GM18498 (cell line): ENCODE data around the gene ADIPOR1.
A peak's percentile ranks its signal among the peaks of the same experiment; 100 is the strongest.
"Not testable (repeated sequence)": the region's sequence is repeated elsewhere in the genome, so short reads cannot be mapped to it uniquely, and the experiment has no call there.

Source experiments
- ATAC-seq: cut with Tn5 transposase; IDR thresholded peaks from one replicate; pipeline ENCODE4 v1.9.1; 2021; ENCODE audit warnings: mild to moderate bottlenecking, moderate library complexity; ENCODE audit not compliant: unreplicated experiment

ADIPOR1 gene

DNA sequence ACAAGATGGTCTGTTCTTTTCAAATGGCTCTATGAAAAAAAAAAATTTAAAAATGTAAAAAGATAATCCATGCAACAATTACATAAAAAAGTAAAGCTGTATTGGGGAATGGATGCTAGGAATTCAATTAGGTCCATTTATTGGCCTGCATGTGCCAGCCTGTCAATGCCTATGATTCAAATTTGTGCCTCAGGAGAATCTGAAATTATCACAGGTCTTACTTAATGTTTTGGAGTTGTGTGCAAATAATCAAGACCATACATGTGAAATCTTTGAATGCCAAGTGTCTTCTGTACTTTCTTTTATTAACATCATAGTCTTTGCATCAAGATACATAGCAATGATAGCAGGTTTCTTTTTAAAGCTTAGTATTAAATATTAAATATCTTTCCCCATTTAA is 17.6 kb downstream of the ADIPOR1 start:
- no peak for ATAC-seq

DNA sequence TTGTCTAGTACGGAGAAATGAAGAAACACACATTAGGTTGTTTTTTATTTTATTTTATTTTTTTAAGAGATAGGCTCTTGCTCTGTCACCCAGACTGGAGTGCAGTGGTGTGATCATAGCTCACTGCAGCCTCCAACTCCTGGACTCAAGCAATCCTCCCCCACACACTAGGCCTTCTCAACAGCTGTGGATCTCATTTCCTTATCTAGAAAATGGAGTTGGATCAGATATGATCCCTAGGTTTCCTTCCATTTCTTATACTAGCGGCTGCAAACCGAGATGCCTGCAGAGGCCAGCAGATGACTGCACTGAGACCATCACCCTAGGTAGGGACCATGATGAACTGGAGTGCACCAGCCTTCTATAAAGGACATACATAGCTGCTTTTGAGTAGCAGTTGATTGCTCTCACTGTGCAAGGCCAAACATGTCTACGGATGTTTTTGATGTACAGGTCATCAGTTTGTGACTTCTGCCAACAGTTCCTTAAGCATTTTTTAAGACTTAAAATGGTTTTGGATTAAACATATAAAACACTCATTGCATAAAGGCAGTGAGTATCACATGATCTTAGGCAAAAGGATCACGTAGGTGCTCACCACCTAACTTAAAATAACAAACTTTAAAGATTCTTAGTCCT is 19.7 kb downstream of the ADIPOR1 start:
- ATAC-seq = no peak

DNA sequence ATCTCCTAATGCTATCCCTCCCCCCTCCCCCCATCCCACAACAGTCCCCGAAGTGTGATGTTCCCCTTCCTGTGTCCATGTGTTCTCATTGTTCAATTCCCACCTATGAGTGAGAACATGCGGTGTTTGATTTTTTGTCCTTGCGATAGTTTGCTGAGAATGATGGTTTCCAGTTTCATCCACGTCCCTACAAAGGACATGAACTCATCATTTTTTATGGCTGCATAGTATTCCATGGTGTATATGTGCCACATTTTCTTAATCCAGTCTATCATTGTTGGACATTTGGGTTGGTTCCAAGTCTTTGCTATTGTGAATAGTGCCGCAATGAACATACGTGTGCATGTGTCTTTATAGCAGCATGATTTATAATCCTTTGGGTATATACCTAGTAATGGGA is 21.7 kb downstream of the ADIPOR1 start:
- not testable (repeated sequence) for ATAC-seq

DNA sequence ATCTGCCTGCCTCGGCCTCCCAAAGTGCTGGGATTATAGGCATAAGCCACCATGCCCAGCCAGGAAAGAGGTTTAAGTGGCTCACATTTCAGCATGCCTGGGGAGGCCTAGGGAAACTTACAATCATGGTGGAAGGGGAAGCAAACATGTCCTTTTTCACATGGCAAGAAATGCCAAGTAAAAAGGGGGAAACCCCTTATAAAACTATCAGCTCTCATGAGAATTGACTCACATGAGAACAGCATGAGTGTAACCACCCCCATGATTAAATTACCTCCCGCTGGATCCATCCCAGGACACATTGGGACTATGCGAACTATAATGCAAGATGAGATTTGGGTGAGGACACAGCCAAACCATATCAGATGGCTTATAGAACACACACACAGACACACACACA is 22.3 kb downstream of the ADIPOR1 start:
- ATAC-seq = no peak

DNA sequence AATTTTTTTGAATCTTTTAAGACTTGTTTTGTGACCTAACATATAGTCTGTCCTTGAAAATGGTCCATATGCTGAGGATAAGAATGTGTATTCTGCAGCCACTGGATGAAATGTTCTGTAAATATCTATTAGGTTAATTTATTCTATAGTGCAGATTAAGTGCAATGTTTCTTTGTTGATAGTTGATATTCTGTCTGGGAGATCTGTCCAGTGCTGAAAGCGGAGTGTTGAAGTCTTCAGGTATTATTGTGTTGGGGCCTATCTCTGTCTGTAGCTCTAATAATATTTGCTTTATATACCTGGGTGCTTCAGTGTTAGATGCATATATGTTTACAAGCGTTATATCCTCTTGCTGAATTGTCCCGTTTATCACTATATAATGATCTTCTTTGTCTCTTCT is 23.4 kb downstream of the ADIPOR1 start:
- no peak for ATAC-seq

DNA sequence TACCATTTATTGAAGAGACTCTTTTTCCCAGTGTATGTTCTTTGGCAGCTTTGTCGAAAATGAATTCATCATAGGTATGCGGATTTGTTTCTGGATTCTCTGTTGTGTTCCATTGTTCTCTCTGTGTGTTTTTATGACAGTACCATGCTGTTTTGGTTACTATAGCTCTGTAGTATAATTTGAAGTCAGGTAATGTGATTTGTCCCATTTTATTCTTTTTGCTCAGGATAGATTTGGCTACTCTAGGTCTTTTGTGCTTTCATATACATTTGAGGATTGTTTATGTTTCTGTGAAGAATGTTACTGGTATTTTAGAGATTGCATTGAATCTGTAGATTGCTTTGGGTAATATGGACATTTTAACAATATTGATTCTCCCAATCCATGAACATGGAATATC is 25.6 kb downstream of the ADIPOR1 start:
- no peak for ATAC-seq

DNA sequence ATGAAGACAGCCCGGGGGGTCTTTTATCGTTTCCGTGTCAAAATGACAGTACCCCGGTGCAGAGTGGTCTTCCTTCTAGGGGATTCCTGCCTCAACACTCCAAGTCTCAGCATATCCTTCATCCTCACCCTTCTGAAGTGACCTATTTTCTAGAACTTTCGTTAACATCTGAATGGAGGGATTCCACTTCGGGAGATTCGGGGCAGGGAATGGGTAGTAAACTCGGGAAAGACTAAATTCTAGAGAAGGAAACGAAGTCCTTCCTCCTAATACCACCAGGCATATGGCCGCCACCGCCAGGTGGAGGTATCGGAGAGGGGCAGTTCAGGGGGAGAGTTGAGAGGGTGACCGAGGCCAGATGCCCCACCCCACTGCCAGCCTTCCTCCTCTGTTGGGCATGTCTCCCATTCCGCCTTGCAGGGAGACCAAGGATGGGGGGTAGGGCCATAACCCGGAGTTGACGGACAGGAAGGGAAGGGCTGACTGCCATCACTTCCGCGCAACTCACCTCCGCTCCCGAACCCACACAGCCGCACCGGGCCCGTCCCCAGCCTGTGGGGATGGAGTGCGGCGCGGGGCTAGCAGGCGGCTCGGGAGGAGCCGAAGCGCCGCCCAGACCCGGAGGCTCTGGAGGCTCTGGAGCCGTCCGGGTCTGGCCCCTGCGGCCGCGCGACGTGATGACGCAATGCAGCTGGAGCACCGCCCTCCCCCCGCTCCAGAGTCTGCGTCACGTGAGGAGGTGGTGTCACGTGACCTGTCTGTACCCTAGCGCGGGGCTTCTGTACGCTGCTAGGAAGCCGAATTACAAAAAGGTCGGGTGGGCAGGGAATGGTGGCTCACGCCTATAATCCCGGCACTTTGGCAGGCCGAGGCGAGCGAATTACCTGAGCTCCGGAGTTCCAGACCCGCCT is 31.3 kb downstream of the ADIPOR1 start, which contains the start of gene KLHL12:
Gene KLHL12 (minus strand): TSS at position 654 of the 911 bp plus-strand sequence. CDS start 2,072 bp downstream, outside the sequence.
- ATAC-seq = peak; percentile 91

DNA sequence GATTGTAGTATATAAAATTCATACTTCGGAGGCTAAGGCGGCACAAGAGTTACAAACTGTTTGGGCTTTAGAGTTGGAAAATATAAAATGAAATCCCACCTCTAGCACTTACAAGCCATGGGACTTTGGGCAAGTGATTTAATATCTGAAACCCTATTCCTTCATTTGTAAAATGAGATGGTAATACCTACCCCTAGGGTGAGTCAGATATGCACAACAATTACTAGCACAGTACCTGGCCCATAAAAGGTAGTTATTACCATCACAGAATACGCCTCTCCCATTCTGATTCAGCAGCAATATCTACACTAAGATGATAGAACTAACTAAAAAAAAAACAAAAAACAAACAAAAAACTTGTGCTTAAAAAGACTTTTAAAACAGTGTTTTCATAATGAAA is 34.6 kb downstream of the ADIPOR1 start:
- ATAC-seq = no peak

DNA sequence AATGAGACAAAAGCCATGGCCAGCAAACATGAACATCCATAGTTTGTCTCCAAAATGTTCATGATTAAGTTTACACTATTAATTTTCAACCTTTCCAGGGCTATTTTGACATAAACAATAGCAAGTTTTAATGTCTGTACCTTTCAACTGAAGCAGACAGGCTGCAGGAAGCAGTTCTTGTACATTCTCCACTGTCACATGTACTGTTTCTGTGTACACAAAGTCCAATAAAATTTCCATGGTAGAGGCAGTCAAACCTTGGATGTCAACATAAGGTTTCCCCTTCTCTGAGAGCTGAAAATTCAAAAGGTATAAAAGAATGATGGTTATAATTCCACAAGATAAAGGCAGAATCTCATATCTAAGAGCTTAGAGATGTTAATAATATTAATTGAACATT is 38.5 kb downstream of the ADIPOR1 start:
- ATAC-seq = no peak

DNA sequence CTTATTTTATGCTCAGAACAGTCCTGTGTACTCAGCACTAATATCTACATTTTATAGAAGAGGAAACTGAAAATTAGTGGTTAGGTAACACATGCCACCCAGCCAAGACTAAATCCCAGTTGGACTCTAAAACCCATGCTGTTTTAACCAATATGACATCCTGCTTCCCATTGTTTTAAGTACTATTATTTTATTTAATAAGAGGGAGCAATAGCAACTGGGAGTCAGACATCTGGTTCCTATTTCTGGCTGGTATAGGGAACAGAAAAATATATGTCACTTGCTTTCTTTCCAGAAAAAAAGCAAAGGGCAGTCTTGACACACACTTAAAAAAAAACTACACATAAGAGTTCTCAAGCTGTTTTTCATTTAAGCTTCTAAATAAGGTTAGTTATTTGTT is 43.0 kb downstream of the ADIPOR1 start:
- ATAC-seq = no peak

DNA sequence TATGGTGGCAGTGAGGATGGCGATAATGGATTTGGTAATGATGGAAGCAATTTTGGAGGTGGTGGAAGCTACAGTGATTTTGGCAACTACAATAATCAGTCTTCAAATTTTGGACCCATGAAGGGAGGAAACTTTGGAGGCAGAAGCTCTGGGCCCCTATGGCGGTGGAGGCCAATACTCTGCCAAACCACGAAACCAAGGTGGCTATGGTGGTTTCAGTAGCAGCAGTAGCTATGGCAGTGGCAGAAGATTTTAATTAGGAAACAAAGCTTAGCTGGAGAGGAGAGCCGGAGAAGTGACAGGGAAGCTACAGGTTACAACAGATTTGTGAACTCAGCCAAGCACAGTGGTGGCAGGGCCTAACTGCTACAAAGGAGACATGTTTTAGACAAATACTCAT is 45.6 kb downstream of the ADIPOR1 start:
- not testable (repeated sequence) for ATAC-seq

DNA sequence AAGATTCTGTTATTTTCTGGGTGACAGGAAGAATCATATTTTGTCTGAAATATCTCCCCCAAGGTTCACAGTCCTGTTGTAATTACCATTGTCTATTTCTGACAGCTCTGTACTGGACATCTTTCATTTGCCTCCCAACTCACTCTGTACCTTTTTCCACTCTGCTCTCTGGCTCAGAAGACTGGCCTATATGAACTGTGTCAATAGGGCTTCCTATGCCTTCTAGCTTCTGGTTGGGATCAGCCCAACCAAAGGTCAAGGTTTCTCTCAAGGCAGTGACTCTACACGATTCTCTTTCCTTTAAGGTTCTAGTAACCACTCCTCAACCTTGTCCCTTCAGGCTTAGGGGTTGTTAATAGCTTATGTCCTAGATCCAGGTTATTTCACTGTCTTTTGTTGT is 48.6 kb downstream of the ADIPOR1 start:
- ATAC-seq = no peak

DNA sequence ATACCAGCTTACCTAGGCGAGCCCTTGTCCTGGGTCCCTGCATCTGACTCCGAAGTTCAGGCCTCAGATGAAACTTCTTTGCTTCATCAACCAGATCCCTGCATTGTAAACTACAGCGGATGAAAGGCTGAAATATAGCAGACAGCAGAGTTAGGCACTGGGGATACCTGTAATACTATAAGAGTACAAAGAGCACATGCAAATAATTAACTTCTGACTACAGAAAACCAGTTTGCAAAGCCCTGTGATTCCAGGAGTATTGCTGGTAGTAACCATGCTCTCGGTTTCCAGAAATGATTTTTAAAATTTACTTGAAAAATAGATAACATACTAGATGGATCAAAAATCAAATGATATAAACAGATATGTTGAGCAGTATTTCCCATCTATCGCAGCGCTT is 49.1 kb downstream of the ADIPOR1 start:
- no peak for ATAC-seq

DNA sequence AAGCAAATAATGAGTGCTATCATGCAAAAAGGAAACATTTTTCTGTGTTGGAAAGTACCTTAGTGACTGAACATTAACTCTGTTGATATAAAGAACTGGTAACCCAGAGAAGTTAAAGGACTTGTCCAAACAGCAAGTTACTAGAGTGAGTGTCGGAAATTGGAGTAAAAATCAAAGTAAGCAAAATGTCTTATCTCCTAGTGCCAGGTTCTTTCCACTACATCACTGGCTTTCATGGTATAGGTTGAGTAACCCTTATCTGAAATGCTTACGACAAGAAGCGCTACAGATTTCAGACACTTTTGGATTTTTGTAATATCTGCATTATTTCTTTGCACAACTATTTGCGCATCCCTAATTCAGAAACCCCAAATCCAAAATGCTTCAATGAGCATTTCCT is 52.8 kb downstream of the ADIPOR1 start:
- ATAC-seq = no peak

DNA sequence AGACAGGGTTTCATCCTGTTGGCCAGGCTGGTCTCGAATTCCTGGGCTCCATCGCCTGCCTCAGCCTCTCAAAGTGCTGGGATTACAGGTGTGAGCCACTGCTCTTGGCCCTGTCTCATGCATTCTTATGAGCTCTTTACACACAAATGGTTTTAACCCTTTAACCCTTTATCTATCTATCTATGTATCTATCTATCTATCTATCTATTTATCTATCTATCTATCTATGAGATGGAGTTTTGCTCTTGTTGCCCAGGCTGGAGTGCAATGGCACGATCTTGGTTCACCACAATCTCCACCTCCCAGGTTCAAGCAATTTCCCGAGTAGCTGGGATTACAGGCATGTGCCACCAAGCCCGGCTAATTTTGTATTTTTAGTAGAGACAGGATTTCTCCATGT is 54.3 kb downstream of the ADIPOR1 start:
- ATAC-seq = not testable (repeated sequence)

DNA sequence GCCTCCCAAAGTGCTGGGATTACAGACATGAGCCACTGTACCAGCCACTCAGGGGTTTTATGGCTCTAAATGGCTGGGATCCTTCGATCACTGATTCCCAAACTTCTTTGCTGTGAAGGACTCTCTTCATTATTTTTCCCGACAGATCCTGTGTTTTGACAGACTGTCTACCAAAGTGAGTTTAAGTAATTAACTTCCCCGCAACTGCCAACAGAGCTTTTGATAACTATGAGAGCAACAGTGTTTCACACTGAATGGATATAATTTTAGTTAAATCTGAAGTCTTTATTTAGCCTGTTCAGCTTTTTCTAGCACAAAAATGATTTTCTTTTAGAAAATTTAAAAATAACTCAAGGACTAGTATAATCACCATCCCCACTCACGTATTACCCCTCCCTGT is 56.6 kb downstream of the ADIPOR1 start:
- no peak for ATAC-seq

DNA sequence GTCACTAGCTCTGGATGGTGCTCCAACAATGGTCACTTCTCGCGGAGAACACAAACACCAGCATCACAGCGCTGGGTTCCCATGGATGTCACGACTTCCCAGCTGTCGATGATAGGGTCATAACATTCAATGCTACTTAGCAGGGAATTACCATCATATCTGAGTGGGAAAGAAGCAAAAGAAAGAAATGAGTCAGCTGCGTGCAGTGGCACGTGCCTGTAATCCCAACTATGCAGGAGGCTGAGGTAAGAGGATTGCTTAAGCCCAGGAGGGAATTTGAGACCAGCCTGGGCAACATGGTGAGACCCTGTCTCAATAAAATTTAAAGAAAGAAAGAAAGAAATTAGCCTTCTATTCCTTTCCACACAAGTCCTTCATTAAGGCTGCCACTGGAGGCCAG is 65.6 kb downstream of the ADIPOR1 start:
- no peak for ATAC-seq
